IPS-18c (cell line): Measurements from ENCODE around the gene TFE3.

Source experiments
- H3K4me3 ChIP-seq: 2 replicates; pipeline ENCODE4 v1.7.0; 2013; ENCODE audit warnings: low read depth, mild to moderate bottlenecking, low read length, moderate library complexity; ENCODE audit not compliant: insufficient read depth
- H3K9me3 ChIP-seq: one replicate; pipeline ENCODE4 v1.6.1; 2013; ENCODE audit warnings: mild to moderate bottlenecking, low read length, moderate library complexity; ENCODE audit not compliant: control insufficient read depth, insufficient read depth

Gene TFE3, protein sequence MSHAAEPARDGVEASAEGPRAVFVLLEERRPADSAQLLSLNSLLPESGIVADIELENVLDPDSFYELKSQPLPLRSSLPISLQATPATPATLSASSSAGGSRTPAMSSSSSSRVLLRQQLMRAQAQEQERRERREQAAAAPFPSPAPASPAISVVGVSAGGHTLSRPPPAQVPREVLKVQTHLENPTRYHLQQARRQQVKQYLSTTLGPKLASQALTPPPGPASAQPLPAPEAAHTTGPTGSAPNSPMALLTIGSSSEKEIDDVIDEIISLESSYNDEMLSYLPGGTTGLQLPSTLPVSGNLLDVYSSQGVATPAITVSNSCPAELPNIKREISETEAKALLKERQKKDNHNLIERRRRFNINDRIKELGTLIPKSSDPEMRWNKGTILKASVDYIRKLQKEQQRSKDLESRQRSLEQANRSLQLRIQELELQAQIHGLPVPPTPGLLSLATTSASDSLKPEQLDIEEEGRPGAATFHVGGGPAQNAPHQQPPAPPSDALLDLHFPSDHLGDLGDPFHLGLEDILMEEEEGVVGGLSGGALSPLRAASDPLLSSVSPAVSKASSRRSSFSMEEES

GRCh38 chrX:49043220-49043986 is at the start of gene TFE3:
Gene TFE3 (minus strand): TSS chrX:49043357. CDS start chrX:49043226, 131 bp downstream.
- H3K4me3 ChIP-seq: peak within 1 kb of the TSS; percentile 72
- H3K9me3 ChIP-seq: peaks cover 3% of the 10 kb centered on the region

DNA sequence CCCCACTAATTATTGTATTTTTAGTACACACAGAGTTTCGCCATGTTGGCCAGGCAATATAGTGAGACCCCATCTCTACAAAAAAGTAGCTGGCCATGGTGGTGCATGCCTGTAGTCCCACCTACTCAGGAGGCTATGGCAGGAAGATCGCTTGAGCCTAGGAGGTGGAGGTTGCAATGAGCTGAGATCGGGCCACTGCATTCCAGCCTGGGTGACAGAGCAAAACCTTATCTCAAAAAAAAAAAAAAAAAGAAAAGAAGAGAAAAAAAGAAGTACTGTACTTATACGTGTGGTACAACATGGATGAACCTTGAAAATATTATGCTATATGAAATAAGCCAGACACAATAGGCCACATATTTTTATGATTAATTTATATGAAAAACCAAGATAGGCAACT is 46.4 kb upstream of the TFE3 start:
- H3K9me3 ChIP-seq: peaks cover 12% of the 10 kb centered on the region

DNA sequence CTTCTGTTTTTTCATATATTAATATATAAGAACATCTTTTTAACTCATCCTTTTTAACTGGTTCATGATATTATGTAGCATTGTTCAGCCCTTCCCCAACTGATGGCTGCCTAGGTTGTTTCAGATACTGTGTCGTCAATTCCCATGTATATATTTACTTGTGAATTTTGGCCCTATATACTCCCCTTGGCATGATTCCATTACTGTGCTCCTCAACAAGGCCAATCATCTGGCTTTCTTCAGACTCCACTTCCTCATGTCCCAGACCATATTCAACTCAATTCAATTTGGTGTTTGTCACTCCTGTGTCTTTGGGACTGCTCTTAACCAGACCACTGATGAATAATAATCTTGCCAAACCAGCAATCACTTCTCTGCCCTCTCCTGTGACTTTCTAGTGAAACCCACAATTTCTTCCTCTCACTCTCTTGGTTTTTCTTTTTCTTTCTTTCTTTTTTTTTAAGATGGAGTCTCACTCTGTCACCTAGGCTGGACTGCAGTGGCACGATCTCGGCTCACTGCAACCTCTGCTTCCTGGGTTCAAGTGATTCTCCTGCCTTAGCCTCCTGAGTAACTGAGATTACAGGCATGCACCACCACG is 39.2 kb upstream of the TFE3 start:
- peaks cover 10% of the 10 kb centered on the region for H3K9me3 ChIP-seq
- H3K4me3 ChIP-seq: no peak overlapping the region

More for the DNA sequence above, 46.4 kb upstream of the TFE3 start:
- H3K4me3 ChIP-seq: no peak overlapping the region

GRCh38 chrX:49079489-49080428 is 36.6 kb upstream of the TFE3 start, which contains the start of gene WDR45:
Gene WDR45 (minus strand): TSS chrX:49079887. CDS start chrX:49078095, 1,792 bp downstream.
- H3K4me3 ChIP-seq: peak within 1 kb of the TSS; percentile 61
- peaks cover 19% of the 10 kb centered on the region for H3K9me3 ChIP-seq

DNA sequence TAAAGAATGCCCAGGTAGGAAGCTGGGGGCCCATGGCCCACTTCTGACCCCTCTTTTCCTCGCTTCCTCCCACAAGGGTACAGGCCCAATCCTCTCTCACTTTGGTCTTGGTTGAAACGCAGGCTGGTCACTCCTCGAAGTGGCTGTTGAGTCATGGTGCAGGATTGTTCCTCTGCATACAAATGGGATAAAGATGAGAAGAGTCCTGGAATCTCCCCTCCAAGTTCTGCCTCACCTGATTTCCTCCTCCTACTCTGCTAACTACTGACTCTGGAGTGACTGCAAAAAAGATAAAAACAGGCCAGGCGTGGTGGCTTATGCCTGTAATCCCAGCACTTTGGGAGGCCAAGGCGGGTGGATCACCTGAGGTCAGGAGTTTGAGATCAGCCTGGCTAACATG is 34.8 kb upstream of the TFE3 start:
- H3K4me3 ChIP-seq: no peak overlapping the region

GRCh38 chrX:49075347-49075746 is 32.2 kb upstream of the TFE3 start:
- Histone ChIP-seq H3K9me3 (peaks cover 26% of the 10 kb centered on the region), H3K4me3 (no peak overlapping the region; the same call in 1 of the 2 replicates)

More for the DNA sequence above, 34.8 kb upstream of the TFE3 start:
- peaks cover 21% of the 10 kb centered on the region for H3K9me3 ChIP-seq

DNA sequence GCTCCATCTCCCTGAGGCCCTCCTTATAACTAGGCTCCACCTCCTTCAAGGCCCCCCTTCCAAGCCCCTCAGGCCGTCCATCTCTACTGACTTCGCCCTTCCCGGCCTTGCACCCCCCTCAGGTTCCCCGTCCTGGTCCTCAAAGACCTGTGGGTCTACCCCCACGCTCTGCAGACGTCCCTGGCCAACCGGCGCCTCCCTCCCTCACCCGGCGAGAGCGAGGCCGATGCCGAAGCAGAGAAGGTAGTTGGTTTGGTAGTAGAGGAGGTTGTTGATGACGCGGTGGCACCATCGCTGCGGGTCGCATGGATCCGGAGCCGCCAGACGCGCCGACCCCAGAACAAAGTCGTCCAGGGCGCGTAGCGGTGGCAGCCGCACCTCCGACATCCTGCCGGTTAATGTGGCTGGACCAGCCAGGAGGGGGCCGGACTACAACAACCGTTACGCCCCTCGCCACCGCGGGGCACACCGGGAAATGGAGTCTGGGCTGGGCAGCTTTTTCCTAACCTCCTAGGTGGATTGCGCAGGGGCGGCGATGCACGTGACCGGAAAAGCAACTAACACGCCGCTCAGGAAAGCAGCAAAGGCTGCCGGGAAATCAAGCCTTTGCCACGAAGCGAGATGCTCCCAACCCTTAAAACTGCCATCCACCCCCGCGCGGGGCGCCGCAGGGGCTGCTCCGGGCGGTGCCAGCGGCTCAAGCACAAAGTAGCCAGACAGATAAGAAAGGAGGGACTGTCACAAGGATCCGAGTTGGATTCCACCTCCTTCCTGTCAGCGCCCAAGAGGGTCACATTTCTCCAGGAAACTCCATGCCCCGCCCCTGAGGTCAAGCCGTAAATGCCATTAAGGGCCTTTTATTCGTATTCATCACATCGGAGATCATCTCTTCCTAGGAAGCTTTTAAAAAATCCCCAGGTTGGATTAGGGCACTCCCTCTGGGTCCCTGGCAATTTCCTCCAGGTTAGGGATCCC is 30.7 kb upstream of the TFE3 start, which contains the start of gene PRAF2:
Gene PRAF2 (minus strand): TSS at position 402 of the 975 bp plus-strand sequence. CDS start 15 bp downstream, at position 387.
- peaks cover 25% of the 10 kb centered on the region for H3K9me3 ChIP-seq
- H3K4me3 ChIP-seq: peak within 1 kb of the TSS; percentile 70

DNA sequence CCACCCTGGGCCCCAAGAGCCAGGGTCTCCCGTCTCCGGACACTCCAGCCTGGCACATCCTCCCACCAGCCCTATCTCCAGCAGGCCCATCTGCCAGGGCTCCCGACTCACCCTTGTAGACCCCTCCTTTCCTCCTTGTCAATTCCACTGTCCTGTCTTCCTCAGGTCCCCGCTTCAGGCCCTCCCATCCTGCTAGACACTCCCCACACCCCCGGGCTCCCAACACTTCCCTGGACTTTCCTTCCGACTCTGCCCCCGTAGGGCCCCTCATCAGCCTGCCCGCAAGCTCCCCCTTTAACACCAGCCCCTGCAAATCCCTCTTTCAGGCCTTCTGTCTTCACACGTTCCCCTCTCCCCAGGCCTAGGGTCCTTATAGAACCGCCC is 29.5 kb upstream of the TFE3 start:
- peak overlapping the region; percentile 70; the same call in 1 of the 2 replicates for H3K4me3 ChIP-seq

DNA sequence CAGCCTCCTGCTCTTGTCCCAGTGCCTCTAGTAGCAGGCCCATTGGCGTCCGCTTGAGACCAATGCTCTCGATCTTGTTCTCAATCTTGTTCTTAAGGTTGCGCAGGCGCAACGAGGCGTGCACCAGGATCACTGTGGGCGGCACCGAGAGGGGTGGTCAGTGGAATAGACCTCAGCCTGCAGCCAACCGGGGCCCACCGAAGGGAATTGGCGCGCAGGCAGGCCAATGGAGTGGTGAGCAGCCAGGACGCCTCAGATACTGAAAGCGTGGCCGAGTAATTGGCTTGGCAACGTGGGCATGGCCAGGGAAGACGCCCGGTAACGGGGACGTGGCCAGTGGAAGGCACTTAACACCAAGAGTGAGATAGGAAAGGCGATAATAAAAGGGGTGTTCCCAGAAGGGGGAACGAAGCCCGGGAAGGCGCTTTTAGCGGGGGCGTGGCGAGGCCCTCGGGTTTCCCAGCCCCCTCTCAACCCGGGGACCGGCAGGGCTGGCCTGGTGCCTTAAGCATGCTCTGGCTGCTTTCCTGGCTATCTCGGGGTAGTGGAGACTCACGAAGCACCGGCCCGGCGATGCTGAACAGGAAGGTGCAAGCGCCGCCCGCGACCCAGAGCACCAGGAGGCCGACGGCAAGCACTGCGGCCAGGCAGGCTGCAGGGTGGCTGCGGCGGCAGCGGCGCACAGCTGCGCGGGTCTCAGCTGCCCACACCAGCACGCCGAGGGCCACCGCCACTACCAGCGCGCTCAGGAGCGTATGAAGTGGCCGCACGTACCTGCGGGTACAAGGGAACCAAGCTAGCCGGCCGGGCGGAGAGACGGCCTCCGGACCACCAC is 28.9 kb upstream of the TFE3 start:
- H3K4me3 ChIP-seq: peak overlapping the region; percentile 70
- peaks cover 26% of the 10 kb centered on the region for H3K9me3 ChIP-seq

More for the DNA sequence above, 29.5 kb upstream of the TFE3 start:
- peaks cover 24% of the 10 kb centered on the region for H3K9me3 ChIP-seq

GRCh38 chrX:49070988-49071387 is 27.8 kb upstream of the TFE3 start:
- H3K9me3 ChIP-seq: peaks cover 21% of the 10 kb centered on the region
- no peak overlapping the region; the same call in 1 of the 2 replicates for H3K4me3 ChIP-seq

GRCh38 chrX:49069038-49069437 is 25.9 kb upstream of the TFE3 start:
- Histone ChIP-seq H3K9me3 (peaks cover 16% of the 10 kb centered on the region), H3K4me3 (no peak overlapping the region)

GRCh38 chrX:49067285-49068120 is 24.3 kb upstream of the TFE3 start:
- Histone ChIP-seq H3K4me3 (no peak overlapping the region; the same call in 1 of the 2 replicates), H3K9me3 (peaks cover 18% of the 10 kb centered on the region)

- peaks cover 15% of the 10 kb centered on the region for H3K9me3 ChIP-seq
- H3K4me3 ChIP-seq: no peak overlapping the region
Observed at GRCh38 chrX:49066690-49067089, 23.5 kb upstream of the TFE3 start.

DNA sequence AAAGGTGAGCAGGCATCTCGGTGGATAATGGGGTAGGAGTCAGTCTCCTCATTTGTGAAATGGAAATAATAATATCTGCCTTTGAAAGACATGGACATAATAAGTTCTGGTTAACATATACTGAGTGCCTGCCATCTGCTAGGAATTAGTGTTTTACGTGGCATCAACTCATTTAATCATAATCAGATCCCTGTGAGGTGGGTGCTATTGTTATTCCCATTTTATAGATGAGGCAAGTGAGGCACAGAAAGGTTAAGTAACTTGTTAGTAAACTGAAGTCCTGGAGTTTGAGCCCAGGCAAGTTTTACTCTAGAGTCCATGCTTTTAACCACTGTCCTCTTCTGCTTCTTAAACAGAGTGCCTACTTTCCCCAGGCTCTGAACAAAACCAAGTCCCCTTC is 23.1 kb upstream of the TFE3 start:
- Histone ChIP-seq H3K9me3 (peaks cover 13% of the 10 kb centered on the region), H3K4me3 (no peak overlapping the region)
